ENCODE measurements around the gene MID1. TPM values are rescaled to one million over a fixed set of nuclear protein-coding genes. Genes with fewer than 3 reads are reported as not detected.
"Not testable (repeated sequence)": the region's sequence is repeated elsewhere in the genome, so short reads cannot be mapped to it uniquely, and the experiment has no call there.

Gene MID1
- total RNA-seq, 2 experiments from 2014 or later = 0.95 to 1.2 TPM

DNA sequence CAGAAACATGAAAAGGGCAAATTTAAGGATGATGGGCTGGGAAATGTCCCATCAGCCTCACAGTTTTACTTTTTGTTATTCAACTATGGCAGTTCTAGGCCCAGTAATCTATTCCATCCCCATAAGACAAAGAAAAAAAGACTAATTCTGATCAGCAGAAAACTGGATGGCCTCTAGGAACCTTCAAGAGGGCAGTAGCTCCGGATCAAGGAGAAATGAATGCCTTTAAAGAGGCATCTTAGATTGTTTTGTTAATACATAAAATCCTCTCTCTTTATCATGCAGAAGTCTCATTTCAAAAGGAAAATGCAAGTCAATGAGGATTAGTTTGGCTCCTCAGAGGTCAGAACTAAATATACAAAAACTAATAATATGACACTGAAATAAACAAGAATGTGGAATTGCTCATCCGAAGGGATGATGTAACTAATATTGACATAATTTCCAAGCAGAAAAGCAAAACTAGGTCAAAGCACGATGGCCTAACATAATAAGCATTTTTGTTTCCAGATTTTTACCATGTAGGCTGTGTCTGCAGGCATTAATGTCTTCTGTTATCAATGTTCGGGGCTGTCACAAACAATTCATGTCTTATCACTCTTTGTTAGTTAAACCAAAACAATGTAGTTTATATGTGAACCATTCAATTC is 8.8 kb downstream of the MID1 start:
- CTCF ChIA-PET = no interaction called here
- Mint-ChIP-seq H3K4me1 (ENCODE audit: low read depth) (no peaks in the 10 kb centered on the region), H3K27ac (no peak overlapping the region), H3K27me3 (ENCODE audit: low read depth) (peaks cover 8% of the 10 kb centered on the region), H3K4me3 (no peak overlapping the region), H3K9me3 (no peaks in the 10 kb centered on the region), H3K36me3 (ENCODE audit: low read depth) (no peaks in the 10 kb centered on the region)
- intact Hi-C loops (cut with micrococcal nuclease) = no loop called here
- DNase-seq = no peak

DNA sequence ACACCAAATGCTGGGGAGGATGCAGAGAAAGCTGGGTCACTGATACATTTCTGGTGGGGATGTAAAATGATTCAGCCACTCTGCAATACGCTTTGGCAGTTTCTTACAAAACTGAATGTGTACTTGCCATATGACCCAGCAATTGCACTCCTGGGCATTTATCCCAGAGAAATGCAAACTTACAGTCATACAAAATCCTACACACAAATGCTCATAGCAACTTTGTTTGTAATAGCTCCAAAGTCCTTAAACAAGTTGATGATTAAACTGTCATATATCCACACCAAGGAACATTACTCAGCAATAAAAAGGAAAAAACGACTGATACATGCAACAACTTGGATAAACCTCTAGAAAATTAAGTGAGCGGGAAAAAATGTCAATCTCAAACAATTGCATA is 12.3 kb downstream of the MID1 start:
- CTCF ChIA-PET = no interaction called here
- Mint-ChIP-seq H3K36me3 (ENCODE audit: low read depth) (no peaks in the 10 kb centered on the region), H3K27me3 (ENCODE audit: low read depth) (peaks cover 3% of the 10 kb centered on the region), H3K4me3 (no peak overlapping the region), H3K4me1 (ENCODE audit: low read depth) (no peaks in the 10 kb centered on the region), H3K9me3 (no peaks in the 10 kb centered on the region), H3K27ac (no peak overlapping the region)
- intact Hi-C loops (cut with micrococcal nuclease) = no loop called here
- no peak for DNase-seq

- Mint-ChIP-seq H3K9me3 (no peaks in the 10 kb centered on the region), H3K36me3 (ENCODE audit: low read depth) (no peaks in the 10 kb centered on the region), H3K4me1 (ENCODE audit: low read depth) (no peaks in the 10 kb centered on the region), H3K27me3 (ENCODE audit: low read depth) (peaks cover 2% of the 10 kb centered on the region), H3K4me3 (no peak overlapping the region), H3K27ac (no peak overlapping the region)
- CTCF ChIA-PET = no interaction called here
- intact Hi-C loops (cut with micrococcal nuclease) = no loop called here
- no peak for DNase-seq
Observed at GRCh38 chrX:10607233-10607632, 13.2 kb downstream of the MID1 start.

GRCh38 chrX:10603612-10604011 is 16.8 kb downstream of the MID1 start:
- intact Hi-C loops (cut with micrococcal nuclease) = no loop called here
- no peak overlapping the region for H3K27ac Mint-ChIP-seq
- DNase-seq = no peak
- H3K9me3 Mint-ChIP-seq = no peaks in the 10 kb centered on the region
- no peak overlapping the region for H3K4me3 Mint-ChIP-seq
- H3K36me3 Mint-ChIP-seq (ENCODE audit: low read depth) = no peaks in the 10 kb centered on the region
- H3K27me3 Mint-ChIP-seq (ENCODE audit: low read depth) = no peaks in the 10 kb centered on the region
- no peaks in the 10 kb centered on the region for H3K4me1 Mint-ChIP-seq (ENCODE audit: low read depth)
- CTCF ChIA-PET = interaction anchor here (0.6 kb wide), 1 partner anchor 166 kb away, joined by 4 read pairs; no protein-coding TSS in a partner anchor

DNA sequence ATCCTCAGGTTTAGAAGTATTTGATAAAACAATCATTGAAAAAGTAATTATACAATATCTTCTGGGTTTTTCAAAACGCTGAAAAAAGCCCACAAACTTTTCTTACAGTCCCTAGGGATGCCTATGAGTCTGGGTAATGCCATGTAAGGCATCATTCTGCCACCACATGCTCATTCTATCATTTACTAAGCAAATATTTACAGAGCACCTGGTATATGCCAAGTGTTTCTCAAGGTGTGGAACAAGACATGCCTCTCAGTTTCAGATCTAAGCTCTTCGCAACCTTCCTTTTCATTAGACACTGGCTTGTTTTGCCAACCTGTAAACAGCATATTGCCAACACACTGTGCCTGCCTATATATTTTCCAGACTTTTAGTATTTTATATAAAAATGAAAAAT is 17.7 kb downstream of the MID1 start:
- Mint-ChIP-seq H3K36me3 (ENCODE audit: low read depth) (no peaks in the 10 kb centered on the region), H3K9me3 (no peaks in the 10 kb centered on the region), H3K4me3 (no peak overlapping the region), H3K27me3 (ENCODE audit: low read depth) (no peaks in the 10 kb centered on the region), H3K4me1 (ENCODE audit: low read depth) (no peaks in the 10 kb centered on the region), H3K27ac (no peak overlapping the region)
- CTCF ChIA-PET = no interaction called here
- intact Hi-C loops (cut with micrococcal nuclease) = no loop called here
- no peak for DNase-seq

DNA sequence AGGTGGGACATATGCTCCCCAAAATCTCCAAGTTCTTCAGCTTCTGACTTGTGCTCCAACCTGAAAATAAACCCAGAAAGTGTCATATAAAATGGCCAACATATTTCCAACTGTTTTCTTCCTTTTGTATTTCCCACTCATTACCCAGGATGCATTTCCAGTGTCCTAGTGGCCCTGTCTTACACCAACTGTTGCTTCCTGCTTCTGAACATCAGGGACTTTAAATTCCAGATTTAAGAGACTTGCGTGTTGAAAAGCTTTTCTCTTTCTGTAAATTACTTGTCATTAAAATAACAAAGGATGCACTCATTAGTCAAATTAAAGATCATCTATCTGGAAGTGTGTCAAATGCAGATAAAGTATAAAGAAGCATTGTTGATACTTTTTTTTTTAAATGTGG is 19.9 kb downstream of the MID1 start:
- no peaks in the 10 kb centered on the region for H3K9me3 Mint-ChIP-seq
- DNase-seq = no peak
- H3K4me1 Mint-ChIP-seq (ENCODE audit: low read depth) = no peaks in the 10 kb centered on the region
- intact Hi-C loops (cut with micrococcal nuclease) = no loop called here
- no peak overlapping the region for H3K4me3 Mint-ChIP-seq
- H3K27ac Mint-ChIP-seq = no peak overlapping the region
- no peaks in the 10 kb centered on the region for H3K36me3 Mint-ChIP-seq (ENCODE audit: low read depth)
- no peaks in the 10 kb centered on the region for H3K27me3 Mint-ChIP-seq (ENCODE audit: low read depth)
- CTCF ChIA-PET = interaction anchor here (0.9 kb wide), 1 partner anchor 537 kb away, joined by 3 read pairs; no protein-coding TSS in a partner anchor

DNA sequence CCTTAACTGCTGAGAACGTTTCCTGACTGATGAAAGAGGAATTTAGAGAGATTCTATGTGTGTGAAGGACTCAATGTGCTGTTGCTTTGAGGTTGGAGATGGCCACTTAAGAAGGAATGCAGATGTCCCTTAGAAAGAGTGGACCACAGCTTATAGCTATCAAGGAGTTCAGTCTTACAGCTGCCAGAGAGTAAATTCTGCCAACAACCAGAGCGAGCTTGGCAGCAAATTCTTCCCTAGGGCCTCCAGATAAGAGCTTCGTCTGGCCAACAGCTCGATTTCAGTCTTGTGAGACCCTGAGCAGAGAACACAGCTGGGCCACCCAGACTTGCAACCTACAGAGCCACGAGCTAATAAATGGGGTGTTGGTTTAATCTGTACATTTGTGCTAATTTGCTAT is 21.8 kb downstream of the MID1 start:
- Mint-ChIP-seq H3K27me3 (ENCODE audit: low read depth) (no peaks in the 10 kb centered on the region), H3K4me3 (no peak overlapping the region), H3K36me3 (ENCODE audit: low read depth) (no peaks in the 10 kb centered on the region), H3K4me1 (ENCODE audit: low read depth) (no peaks in the 10 kb centered on the region), H3K9me3 (no peaks in the 10 kb centered on the region), H3K27ac (no peak overlapping the region)
- CTCF ChIA-PET = interaction anchor here (1.5 to 2.1 kb wide), 2 partner anchors 19 to 408 kb away, joined by 3 to 12 read pairs; no protein-coding TSS in a partner anchor
- intact Hi-C loops (cut with micrococcal nuclease) = no loop called here
- DNase-seq = no peak

DNA sequence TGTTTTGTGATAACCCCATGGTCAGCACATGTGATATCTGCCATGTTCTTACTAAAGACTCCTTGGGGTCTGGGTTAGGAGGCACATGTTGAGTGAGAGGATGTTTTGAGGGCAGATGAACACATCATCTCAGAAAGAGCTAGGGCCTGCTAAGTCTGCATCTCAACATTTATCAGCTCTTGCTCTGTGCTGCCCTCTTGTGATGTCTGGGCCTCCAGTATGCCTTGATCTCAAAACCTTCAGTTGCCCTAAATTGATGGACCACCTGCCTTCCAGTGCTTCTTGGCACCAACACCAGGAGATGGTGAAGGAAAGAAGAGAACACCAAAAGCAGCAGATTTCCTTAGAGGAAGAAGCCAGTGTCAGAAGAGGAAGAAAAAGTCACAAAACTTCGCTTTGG is 22.5 kb downstream of the MID1 start:
- Mint-ChIP-seq H3K4me1 (ENCODE audit: low read depth) (no peaks in the 10 kb centered on the region), H3K9me3 (no peaks in the 10 kb centered on the region), H3K4me3 (no peak overlapping the region), H3K27me3 (ENCODE audit: low read depth) (no peaks in the 10 kb centered on the region), H3K27ac (no peak overlapping the region), H3K36me3 (ENCODE audit: low read depth) (no peaks in the 10 kb centered on the region)
- CTCF ChIA-PET = interaction anchor here (1.5 to 2.1 kb wide), 2 partner anchors 20 to 407 kb away, joined by 3 to 12 read pairs; no protein-coding TSS in a partner anchor
- intact Hi-C loops (cut with micrococcal nuclease) = no loop called here
- DNase-seq = peak; percentile 8

GRCh38 chrX:10591363-10592335 is 28.7 kb downstream of the MID1 start:
- no peak for DNase-seq
- Mint-ChIP-seq H3K27ac (no peak overlapping the region), H3K4me1 (ENCODE audit: low read depth) (no peaks in the 10 kb centered on the region), H3K9me3 (no peaks in the 10 kb centered on the region), H3K36me3 (ENCODE audit: low read depth) (no peaks in the 10 kb centered on the region), H3K27me3 (ENCODE audit: low read depth) (peaks cover 2% of the 10 kb centered on the region), H3K4me3 (no peak overlapping the region)
- CTCF ChIA-PET = interaction anchor here (0.7 to 1.6 kb wide), 2 partner anchors 402 to 939 kb away, joined by 4 read pairs; no protein-coding TSS in a partner anchor
- intact Hi-C loops (cut with micrococcal nuclease) = no loop called here

DNA sequence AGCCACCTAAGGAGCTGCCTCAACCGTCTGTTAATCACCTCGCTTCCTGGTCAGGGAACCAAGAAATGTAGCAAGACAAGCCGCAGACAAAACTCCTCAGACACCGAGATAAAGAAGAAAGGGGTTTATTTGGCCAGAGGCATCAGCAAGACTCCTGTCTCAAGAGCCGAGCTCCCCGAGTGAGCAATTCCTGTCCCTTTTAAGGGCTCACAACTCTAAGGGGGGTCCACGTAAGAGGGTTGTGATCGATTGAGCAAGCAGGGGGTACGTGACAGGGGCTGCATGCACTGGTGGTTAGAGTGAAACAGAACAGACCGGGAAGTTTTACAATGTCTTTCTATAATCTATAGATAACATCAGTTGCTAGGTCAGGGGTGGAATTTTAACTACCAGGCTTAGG is 30.6 kb downstream of the MID1 start:
- H3K9me3 Mint-ChIP-seq; DNase-seq; H3K4me3 Mint-ChIP-seq; H3K27me3 Mint-ChIP-seq (ENCODE audit: low read depth); H3K4me1 Mint-ChIP-seq (ENCODE audit: low read depth); H3K36me3 Mint-ChIP-seq (ENCODE audit: low read depth); CTCF ChIA-PET; intact Hi-C loops (cut with micrococcal nuclease); H3K27ac Mint-ChIP-seq: not testable (repeated sequence)

GRCh38 chrX:10589098-10589497 is 31.3 kb downstream of the MID1 start:
- Mint-ChIP-seq H3K27ac (no peak overlapping the region), H3K36me3 (ENCODE audit: low read depth) (no peaks in the 10 kb centered on the region), H3K4me1 (ENCODE audit: low read depth) (no peaks in the 10 kb centered on the region), H3K9me3 (peaks cover 8% of the 10 kb centered on the region), H3K27me3 (ENCODE audit: low read depth) (peaks cover 2% of the 10 kb centered on the region), H3K4me3 (no peak overlapping the region)
- intact Hi-C loops (cut with micrococcal nuclease) = no loop called here
- CTCF ChIA-PET = no interaction called here
- DNase-seq = no peak

DNA sequence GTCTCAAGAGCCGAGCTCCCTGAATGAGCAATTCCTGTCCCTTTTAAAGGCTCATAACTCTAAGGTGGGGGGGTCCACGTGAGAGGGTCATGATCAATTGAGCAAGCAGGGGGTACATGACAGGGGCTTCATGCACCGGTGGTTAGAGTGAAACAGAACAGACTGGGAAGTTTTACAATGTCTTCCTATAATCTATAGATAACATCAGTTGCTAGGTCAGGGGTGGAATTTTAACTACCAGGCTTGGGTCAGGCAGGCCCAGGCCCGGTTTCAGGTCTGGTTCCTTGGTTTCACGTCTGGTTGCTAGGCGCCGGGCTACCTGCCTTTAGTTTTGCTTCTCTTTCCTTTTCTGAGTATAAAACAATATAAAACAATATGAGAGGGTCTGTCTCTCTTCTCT is 35.5 kb downstream of the MID1 start:
- H3K27me3 Mint-ChIP-seq (ENCODE audit: low read depth); H3K4me3 Mint-ChIP-seq; DNase-seq; H3K27ac Mint-ChIP-seq; H3K9me3 Mint-ChIP-seq; CTCF ChIA-PET; H3K36me3 Mint-ChIP-seq (ENCODE audit: low read depth); intact Hi-C loops (cut with micrococcal nuclease); H3K4me1 Mint-ChIP-seq (ENCODE audit: low read depth): not testable (repeated sequence)

- H3K4me3 Mint-ChIP-seq = no peak overlapping the region
- DNase-seq = no peak
- CTCF ChIA-PET = no interaction called here
- H3K27me3 Mint-ChIP-seq (ENCODE audit: low read depth) = no peaks in the 10 kb centered on the region
- H3K9me3 Mint-ChIP-seq = peaks cover 8% of the 10 kb centered on the region
- H3K36me3 Mint-ChIP-seq (ENCODE audit: low read depth) = no peaks in the 10 kb centered on the region
- intact Hi-C loops (cut with micrococcal nuclease) = no loop called here
- H3K4me1 Mint-ChIP-seq (ENCODE audit: low read depth) = no peaks in the 10 kb centered on the region
- H3K27ac Mint-ChIP-seq = no peak overlapping the region
Observed at GRCh38 chrX:10582945-10583344, 37.4 kb downstream of the MID1 start.

Data from activated naive CD4-positive, alpha-beta T cell treated with anti-CD3 and anti-CD28 coated beads for 36 hours (primary cell).